ENCODE results near the gene C1QTNF12.
A peak's percentile ranks its signal among the peaks of the same experiment; 100 is the strongest.
"Not testable (repeated sequence)": the region's sequence is repeated elsewhere in the genome, so short reads cannot be mapped to it uniquely, and the experiment has no call there.

Gene C1QTNF12

GRCh38 chr1:1259119-1259488, 12.6 kb upstream of the C1QTNF12 start:
- no peak for DNase-seq

DNA sequence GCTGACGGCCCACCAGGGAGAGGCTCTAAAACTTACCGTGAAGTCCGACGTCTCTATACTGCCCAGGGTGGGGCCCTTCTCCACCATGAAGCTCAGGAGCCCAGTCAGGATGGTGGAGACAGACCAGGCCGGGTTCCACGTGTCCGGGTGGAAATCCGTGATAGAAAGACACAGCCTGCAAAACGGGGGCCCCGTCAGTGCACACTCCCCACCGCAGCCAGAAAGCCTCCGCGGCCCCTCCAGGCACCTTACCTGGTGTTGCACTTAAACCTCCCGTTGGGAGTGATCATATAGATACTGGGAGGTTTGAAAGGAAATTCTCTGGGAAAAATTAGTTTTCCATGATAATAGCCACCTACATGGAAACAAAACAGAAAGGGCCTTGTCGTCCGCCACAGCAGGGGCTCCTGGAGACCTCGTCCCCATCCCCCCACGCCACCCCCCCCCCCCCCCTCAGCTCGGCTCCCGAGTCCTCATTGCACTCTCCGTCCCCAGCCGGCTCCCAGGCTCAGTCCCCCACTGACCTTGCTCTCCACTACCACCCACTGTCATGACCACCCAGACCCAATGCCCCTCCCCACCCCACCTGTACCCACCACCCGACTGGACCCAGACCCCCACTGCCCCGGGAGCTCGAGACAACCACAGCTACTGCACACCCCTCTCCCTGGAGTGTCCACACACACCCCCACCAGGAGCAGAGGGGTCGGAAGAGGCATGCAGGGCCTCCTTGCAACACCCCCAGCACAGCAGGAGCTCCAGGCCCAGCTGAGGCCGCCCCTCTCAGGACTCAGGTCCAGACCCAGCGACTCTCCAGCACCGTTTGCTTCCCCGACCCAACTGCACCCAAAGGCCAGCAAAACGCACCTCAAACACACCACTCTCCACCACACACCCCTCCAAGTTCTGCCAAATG, 10.7 kb upstream of the C1QTNF12 start:
- DNase-seq: no peak

- DNase-seq: no peak
These were observed 9.1 kb upstream of the C1QTNF12 start for GRCh38 chr1:1255611-1256010.

GRCh38 chr1:1255078-1255477, 8.6 kb upstream of the C1QTNF12 start:
- DNase-seq: no peak

GRCh38 chr1:1254667-1254998, 8.1 kb upstream of the C1QTNF12 start:
- no peak for DNase-seq

DNA sequence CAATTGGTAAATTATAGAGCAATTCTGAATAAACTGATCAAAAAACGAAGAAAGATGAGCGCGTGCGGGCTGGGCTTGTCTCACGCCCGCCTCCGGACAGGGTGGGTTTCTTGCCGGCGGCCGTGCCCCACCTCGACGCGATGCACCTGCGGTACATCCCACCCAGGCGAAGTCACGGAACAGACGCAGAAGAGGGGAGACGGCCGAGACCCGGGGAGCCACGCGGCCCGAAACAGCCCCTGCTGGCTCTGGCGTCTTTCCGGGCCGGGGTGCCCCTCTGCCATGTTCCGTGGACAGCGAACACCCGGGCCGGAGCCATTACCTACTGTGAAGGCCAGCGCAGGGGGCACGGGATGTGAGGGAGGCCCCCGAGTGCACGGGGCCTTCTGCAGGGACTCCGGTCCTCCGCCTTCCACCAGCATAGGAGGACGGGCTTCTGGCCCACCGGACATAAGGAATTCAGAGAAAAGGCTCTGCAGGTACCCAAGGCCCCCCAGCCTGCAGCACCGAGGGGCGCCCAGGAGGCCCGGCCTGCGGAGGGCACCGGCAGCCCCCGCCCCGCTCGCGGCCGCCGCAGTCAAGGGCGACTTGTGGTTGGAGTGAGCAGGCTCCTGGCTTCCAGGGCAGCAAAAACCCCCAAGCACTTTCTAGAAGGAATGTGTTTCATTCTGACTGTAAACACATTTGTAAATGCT, 7.6 kb upstream of the C1QTNF12 start:
- DNase-seq: no peak

DNA sequence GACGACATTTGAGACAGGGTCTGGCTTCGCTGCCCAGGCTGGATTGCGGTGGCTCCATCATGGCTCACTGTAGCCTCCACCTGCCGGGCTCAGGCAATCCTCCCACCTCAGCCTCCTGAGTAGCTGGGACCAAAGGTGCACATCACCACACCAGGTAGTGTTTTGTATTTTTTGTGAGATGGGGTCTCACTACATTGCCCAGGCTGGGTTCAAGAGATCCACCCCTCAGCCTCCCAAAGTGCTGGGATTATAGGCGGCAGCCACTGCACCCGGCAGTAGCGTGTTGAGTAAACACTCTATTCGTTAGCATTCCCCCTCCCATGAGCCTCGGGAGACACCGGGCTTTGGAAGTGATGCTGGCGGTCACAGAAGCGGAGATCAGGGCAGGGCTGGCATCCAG, 6.8 kb upstream of the C1QTNF12 start:
- DNase-seq: no peak

GRCh38 chr1:1250786-1251284, 4.3 kb upstream of the C1QTNF12 start:
- peak; percentile 71 for DNase-seq

DNA sequence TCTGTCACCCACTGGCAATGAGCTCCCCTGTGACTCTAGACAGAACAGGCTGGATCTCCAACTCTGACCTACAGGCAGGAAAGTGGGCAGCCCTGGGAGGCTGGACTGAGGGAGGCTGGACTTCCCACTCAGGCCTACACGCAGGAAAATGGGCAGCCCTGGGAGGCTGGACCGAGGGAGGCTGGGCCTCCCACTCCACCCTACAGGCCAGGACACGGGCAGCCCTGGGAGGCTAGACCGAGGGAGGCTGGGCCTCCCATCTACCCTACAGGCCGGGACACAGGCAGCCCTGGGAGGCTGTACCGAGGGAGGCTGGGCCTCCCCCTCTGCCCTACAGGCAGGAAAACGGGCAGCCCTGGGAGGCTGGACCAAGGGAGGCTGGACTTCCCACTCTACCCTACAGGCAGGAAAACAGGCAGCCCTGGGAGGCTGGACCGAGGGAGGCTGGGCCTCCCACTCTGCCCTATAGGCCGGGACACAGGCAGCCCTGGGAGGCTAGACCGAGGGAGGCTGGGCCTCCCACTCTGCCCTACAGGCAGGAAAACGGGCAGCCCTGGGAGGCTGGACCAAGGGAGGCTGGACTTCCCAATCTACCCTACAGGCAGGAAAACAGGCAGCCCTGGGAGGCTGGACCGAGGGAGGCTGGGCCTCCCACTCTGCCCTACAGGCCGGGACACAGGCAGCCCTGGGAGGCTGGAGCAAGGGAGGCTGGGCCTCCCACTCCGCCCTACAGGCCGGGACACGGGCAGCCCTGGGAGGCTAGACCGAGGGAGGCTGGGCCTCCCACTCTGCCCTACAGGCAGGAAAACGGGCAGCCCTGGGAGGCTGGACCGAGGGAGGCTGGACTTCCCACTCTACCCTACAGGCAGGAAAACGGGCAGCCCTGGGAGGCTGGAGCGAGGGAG, 1.7 kb upstream of the C1QTNF12 start:
- DNase-seq: not testable (repeated sequence)

- DNase-seq: no peak
These were observed 905 bp upstream of the C1QTNF12 start for GRCh38 chr1:1247341-1247913.

- DNase-seq: no peak
These were observed 525 bp downstream of the C1QTNF12 start for GRCh38 chr1:1245817-1246576.

- DNase-seq: no peak
These were observed 1.2 kb downstream of the C1QTNF12 start for GRCh38 chr1:1245178-1245816.

DNA sequence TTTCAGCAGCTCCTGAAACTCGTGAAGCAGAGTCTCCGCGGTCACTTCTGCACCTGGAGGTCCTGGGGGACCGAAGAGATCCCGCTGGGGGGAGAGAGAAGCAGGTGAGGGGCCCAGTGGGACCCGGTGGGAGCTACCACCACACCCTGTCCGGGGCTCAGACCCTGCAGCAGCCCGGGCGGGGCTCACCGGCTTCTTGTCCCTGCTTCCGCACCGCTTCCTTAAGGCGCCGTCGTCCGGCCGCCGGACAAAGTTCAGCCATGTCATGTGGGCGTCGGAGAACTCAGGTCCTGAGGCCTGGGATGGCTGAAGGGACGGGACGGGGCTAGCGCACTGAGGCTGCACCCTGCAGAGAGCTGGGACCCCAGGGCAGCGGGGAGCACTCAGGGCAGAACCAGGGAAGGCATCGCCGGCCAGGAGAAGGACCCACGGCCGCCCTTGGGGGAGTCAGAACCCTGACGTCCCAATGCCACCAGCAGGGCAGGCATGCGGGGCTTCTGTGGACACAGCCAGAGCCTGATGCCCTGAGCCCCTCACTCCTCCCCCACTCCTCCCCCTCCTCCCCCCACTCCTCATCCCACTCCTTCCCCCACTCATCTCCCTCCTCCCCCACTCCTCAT, 2.2 kb downstream of the C1QTNF12 start:
- DNase-seq: no peak

DNA sequence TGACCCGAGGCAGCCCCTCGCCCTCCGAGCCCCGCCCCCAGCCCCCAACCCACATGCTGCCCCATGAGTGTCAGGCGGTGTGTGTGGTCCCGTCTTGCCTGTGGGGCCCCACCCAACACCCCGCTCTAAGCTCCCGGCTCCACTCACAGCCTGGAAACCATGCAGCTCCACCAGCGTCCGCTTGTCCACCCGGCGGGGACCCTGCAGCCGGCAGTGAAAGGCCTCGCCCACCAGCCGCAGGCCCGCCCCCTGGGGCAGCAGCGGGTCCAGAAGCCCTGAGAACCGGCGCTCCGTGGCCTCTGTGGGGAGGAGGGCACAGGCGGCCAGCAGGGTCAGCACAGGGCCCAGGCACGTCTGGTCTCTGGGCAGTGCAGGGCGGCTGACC, 2.7 kb downstream of the C1QTNF12 start:
- DNase-seq: no peak

GRCh38 chr1:1243266-1243660, 3.3 kb downstream of the C1QTNF12 start:
- no peak for DNase-seq

DNA sequence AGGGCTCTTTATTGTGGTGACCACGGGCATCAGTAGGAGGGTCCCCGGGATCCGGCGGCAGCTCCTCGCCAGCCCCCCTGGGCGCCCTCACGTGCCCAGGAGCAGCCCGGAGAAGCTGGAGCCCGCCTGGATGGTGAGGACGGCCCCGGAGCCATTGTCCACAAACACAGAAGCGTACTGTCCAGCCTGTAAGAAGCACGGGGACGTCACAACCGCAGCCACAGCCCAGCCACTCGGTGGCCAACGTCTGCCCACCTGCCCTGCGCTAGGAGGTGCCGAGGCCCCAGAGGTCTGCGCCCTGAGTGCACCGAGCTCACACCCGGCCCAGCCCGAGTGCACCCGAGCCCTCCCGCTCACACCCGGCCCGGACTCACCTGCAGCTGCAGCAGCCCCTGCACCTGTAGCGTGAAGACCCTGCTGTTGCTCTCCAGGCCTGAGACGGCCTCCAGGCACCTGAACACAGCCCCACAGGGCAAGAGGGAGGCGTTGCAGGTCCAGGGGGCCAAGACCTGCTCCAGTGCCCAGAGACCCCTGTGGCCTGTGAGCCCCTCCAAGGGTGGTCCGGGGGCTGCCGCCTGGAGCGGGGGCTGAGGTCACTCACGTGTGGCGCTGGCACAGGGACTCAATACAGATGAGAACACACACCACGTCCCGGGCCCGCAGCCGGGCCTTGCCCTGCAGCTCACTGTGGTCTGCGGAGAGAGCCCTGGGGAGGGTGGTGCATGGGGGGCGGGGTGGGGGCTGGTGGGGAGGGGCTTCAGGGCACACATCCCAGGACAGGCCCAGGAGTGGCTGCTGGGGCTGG, 3.9 kb downstream of the C1QTNF12 start:
- DNase-seq: no peak

GRCh38 chr1:1241588-1242219, 4.8 kb downstream of the C1QTNF12 start:
- no peak for DNase-seq

DNA sequence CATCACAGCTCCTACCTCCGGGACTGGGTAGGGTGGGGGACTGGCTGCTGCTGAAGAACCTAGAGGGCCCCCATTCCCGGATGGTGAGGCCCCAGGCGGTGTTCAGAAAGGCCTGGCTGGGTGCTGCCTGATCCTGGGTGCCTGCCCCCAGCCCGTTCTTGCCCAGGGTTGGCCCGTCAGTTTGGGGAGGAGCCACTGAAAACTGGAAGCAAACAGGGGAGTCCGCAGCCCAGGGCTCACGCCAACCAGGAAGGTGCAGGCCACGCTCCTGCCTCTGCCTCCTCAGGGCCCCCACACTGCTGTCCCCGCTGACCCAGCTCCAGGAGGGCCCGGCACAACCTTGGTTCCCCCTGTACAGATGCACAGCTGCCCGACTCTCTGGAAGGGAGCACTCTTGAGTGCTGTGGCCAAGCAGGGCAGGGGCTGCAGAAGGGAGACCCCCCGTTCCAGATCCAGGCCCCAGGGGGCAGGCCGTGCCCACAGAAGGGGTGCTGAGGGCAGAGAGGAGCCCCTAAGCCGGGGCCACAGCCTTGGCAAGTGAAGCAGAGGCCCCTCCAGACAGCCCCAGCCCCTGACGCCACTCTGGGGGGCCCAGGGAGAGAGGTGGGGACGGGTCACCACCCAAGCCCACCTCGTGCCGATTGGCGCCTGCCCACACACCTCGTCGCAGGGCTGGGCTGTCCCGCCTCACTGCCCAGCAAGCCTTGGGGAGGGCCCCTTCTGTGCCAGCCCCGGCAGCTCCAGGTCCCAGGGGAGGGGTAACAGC, 5.5 kb downstream of the C1QTNF12 start:
- DNase-seq: no peak

DNA sequence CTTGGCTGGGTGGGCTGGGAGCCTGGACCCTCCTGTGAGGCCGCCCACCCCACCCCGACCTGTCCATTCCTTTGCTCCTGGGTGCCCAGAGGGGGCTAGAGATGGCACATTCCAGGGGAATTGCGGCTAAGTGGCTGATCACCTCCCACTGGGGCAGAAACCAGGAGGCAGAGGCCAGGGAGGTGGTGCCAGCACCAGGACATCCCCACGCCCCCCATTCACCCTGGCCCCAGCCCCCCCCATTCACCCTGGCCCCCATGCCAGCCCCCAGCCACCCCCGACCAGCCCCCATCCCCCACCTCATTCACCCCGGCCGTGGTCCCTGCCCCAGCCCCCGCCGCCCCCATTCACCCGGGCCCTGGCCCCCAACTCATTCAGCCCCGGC, 6.2 kb downstream of the C1QTNF12 start:
- DNase-seq: no peak
